HG02642 (cell line): Measurements from ENCODE around the gene LY9.

Source experiments
- ATAC-seq: cut with Tn5 transposase; IDR thresholded peaks from one replicate; pipeline ENCODE4 v1.9.1; 2021; ENCODE audit warnings: mild to moderate bottlenecking; ENCODE audit not compliant: unreplicated experiment, poor library complexity

LY9 gene

GRCh38 chr1:160834945-160835565, 39.1 kb downstream of the LY9 start:
- ATAC-seq: no peak

DNA sequence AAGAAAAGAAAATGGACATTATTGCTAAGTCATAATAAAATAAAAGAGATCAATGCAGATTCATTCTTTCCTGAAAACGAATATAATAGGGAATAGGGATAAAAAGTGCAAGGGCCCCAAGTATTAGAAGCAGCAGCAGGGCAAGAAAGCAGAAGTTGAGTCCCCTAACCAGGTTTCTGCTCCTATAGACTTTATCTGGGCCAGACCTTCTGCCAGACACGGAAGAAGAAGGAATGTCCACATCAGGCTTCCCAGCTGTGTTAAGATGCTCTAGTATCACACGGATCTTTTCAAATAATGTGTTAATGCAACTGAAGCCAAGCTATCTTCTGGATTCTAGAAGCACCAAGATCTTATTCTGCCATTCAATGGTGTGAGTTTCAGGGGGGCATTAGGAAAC, 39.8 kb downstream of the LY9 start:
- ATAC-seq: no peak

- ATAC-seq: no peak
Measured at GRCh38 chr1:160836561-160836960, 40.6 kb downstream of the LY9 start.

DNA sequence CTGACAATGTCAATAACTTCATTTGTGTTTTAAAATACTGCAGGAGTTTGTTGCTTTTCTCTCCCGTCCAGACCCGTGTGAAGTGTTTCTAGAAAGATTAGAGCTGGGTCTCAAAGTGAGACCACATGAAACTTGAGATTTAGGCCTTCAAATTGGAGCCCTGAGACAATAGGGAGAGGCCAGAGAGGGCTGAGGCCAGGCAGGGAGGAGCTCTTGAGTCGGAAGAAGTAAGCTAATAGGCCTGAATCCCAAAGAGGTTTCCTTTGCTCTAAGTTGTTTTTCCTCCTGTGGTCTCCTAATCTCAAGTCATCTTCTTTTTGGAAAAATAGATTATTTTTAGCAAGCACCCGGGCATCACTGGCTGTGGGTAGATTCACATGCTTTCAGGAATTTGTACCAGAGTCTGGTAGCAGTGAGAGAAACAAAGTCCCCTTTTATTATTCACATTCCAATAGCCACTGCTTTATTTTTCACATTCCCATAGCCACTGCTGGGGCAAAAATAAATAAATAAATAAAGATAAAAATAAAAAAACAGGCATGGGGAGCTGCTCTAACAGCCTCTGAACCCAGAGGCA, 41.1 kb downstream of the LY9 start:
- no peak for ATAC-seq

- peak; percentile 74 for ATAC-seq
Measured at GRCh38 chr1:160837558-160838205, 41.7 kb downstream of the LY9 start.

DNA sequence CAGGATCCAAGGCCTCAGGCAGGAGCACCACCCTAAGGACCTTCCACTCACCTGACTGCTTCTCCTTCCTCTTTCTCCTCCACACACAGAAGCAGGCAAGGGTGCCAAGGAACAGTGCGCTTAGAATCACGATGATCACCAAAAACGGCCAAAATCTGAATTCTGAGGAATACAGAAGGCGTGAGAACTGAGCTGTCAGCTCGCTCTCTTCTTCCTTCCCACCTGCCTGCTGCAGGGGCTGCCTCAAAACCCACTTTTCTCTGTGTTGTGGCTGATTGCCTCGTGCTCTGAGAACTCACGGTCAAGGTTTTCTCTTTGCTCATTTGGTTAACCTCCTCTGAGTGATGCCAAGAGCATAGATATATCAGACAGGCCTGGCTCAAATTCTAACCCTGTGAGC, 42.9 kb downstream of the LY9 start:
- ATAC-seq: no peak

DNA sequence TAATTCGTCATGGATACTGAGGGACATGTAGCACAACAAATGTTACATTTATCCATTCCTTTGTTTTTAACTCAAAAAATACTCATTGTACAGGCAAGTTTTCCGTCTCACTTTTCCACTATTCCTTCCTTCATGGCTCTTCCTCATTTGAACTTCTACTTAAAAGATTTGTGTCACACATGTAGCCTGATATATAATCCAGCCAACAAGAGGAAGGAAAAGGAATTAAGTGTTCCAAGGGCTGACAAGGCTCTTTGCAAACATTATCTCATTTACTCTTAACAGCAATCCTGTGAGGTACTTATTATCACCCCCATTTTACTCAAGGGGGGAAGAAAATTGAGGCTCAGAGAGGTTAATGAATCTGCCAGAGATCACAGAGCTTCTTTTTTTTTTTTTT, 43.8 kb downstream of the LY9 start:
- no peak for ATAC-seq

DNA sequence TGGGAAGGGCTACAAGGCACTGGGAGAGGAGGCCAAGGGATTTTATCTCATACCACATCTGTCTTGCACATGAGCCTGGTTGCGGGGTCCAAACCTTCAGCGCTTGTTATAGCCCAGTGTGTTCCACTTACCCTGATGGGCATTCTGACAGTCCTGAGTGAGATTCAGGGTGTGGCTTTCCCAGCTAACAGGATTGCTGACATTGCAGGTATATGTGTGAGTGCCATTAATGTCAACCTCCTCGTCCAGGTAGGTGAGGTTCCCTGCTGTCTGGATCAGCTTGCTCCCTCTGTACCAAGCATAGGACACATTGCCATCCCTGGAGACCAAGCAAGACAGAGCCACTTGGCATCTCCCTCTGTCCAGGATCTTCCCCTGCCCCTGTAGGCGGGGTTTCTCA, 45.1 kb downstream of the LY9 start:
- no peak for ATAC-seq

GRCh38 chr1:160844447-160845232, 48.7 kb downstream of the LY9 start:
- ATAC-seq: no peak

DNA sequence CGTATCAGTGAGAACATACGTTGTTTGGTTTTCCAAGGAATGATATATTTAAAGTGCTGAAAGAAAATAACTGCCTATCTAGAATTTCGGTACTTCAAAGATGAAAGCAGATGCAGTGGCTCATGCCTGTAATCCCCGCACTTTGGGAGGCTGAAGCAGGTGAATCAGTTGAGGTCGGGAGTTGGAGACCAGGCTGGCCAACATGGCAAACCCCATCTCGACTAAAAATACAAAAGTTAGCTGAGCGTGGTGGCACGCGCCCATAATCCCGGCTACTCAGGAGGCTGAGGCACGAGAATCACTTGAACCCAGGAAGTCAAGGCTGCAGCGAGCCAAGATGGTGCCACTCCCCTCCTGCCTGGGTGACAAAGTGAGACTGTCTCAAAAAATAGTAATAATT, 50.3 kb downstream of the LY9 start:
- no peak for ATAC-seq

DNA sequence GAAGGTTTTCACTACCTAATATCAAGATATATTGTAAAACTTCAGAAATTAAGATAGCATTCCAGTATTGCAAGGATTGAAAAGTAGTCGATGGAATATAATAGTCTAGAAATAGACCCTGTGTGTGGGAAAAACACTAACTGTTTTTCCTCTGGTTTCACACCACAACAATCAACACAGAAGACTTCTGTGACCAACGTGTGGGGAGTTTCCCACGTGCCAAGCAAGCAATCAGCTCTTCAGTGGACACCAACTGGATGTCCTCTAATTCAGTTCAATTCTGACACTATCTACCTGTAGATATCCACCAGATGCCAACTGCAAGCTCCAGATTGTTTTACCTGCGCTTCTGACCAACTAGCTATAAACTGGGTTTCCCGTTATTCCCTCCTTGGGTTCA, 54.6 kb downstream of the LY9 start:
- ATAC-seq: no peak

GRCh38 chr1:160850993-160851392, 55.0 kb downstream of the LY9 start:
- no peak for ATAC-seq

DNA sequence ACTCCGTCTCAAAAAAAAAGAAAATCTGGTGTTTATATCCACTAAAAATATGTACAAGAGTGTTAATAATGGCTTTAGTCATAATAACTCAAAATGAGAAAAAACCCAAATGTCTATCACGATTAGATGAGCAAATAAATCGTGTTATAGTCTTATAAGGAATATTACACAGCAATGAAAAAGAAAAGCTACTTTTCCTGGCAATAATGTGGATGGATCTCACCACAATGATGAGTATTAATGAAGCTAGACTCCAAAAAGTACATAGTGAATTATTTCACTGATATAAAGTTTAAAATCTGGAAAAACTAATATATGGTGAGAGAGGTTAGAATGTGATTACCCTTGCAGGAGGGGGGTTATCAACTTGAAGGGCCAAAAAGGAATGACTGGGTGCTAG, 57.0 kb downstream of the LY9 start:
- ATAC-seq: no peak

GRCh38 chr1:160853754-160854153, 57.8 kb downstream of the LY9 start:
- no peak for ATAC-seq

DNA sequence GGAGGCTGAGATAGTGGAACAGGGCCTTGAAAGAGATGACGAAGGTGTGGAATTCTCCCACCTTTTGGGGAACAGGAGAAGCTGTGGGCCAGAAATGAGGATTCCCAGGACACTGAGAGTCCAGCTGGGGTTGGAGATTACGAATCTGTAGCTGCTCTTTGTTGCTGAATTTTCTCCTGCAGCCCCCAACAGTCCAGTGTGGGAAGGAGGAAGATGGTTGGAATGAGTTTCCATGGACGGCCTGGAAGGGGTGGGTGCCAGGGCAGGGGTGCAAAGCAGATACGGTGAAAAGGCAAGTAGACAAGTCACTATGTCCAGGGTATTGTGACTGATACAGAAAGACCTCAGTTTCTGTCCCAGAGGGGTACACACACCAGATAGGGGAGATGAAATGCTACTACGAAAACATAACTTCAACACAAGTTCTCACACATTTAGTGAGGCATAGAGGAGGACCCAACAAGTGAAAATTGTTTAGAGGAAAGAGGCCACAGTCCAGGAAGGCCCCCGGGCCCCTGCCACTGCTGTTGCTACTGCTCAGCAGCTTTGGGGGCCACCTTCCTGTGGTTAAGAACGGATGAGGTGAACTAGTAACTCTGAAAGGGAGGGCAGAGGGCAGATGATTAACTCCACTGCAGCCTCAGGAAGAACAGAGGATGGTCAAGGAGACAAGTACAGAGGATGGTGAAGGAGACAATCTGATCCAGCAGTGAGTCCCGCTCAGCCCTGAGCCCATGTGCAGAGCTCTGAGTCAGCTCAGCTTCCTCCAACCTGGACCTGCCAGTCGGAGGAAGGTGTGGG, 59.4 kb downstream of the LY9 start:
- peak; percentile 77 for ATAC-seq

DNA sequence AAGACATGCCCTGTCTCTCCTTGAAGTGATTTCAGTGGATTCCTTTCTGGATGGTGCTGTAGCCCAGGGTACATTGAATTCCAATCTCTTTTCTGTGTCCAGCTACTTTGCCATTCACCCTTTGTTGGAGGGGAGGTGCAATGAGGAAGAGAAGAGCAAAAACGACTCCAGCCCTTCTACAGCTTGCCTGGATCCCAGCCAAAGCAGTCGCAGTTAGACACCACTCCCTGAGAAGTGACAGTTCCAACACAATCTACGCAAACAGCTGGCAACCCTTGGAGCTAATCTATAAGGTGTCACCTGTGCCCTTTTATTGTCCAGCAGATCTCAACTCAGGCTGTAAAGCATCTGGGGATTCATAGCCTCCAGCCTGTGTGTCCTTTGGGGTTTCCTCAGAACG, 62.1 kb downstream of the LY9 start:
- ATAC-seq: no peak

DNA sequence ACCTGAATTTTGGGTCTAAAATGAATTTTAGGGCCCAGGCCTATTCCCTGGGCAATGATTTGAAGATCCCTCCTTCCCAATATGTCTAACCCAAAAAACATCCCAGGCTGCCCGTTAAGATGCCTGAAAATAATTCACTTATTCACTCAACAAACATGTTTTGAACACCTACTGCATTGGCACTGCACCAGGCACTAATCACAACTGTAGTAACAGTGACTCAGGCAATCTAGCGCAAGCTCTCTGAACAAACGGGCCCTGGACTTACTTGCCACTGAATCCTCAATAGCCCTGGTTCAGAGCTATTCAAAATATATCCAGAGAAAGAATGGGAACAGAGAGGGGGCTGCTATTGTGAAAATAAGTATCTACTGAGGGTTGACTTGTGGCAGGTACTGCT, 62.5 kb downstream of the LY9 start:
- ATAC-seq: no peak

DNA sequence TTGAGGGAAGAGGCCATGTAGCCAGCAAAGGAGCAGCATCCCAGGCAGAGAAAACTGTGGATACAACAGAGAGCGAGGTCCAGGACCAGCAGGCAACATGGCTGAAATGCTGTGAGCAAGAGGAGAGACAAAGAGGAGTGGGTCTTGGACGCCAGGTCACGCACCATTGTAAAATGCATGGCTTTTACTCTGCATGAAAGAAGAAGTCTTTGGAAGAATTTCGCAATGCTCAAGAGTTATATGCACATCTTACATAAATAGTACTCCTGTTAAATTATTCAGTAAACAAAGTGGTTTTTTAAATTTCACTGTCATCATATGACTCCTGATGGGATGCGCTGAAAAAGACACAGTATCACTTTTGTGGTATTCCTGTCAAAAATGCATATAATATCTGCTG, 63.2 kb downstream of the LY9 start:
- no peak for ATAC-seq

DNA sequence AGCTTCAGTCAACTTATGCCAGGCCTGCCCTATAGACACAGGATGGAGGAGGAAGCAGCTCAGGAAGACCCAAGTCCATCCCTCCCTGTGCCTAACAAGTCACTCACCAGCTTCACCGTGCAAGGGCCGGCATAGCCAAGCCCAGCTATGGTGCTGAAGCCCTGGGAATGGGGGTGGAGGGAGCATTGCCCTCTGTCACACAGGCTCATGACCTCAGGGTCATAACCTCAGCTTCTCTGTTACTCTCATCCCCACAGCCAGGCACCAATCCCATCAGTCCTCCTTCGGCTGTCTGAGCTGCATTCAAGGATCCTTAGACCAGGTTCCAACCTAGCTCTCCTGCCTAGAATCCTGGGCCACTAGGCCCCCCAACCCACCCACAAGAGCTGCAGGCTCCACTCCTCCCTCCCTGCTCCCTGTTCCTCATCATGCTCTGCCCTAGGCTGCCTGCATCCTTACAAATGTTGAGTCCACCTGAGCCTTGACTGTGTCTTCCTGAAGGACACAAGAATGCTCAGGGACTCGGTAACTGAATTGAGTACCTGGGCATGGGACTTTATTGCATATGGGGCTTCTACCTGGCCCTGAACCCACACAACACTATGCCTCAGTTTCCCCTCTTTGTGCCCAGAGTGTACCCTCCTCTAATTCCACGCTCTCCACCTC, 65.0 kb downstream of the LY9 start:
- no peak for ATAC-seq
